GM19467 (cell line): ENCODE data around the gene MCM6.
A peak's percentile ranks its signal among the peaks of the same experiment; 100 is the strongest.
"Not testable (repeated sequence)": the region's sequence is repeated elsewhere in the genome, so short reads cannot be mapped to it uniquely, and the experiment has no call there.

Source experiments
- ATAC-seq: cut with Tn5 transposase; IDR thresholded peaks from one replicate; pipeline ENCODE4 v1.9.1; 2021; ENCODE audit warnings: mild to moderate bottlenecking, moderate library complexity; ENCODE audit not compliant: unreplicated experiment

MCM6 gene

DNA sequence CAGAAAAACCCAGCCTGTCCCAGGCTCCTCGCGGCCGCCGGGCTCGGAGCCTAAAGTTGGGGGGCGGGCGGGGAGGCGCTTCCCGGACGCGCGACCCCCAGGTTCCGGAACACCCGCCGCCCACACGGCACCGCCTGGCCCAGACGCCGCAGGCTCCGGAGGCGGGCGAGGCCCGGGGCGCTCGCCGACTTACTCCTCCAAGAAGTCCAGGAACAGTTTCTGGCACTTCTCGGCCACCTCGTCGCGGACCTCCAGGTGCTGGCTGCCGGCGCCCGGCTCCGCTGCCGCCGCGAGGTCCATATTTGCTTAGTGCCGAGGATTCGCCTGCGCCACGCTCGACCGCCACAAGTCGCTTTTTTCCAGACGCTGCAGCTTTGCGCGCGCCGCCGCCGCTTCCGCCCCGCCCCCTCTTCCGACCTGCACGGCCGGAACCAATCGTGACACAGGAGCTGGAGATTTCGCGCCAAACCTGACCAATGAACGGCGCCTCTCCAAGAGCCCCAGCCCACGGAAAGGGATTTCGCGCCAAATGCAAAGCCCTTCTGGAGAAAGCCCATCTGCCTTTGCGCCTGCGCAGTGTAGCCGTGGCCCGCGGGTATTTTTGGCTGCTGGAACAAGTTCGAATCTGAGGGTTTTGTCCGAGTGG is at the start of gene MCM6:
Gene MCM6, minus strand, starts transcription at position 378 of the 646 bp plus-strand sequence. Its CDS starts 78 bp downstream, at position 300.
- ATAC-seq: peak; percentile 85

GRCh38 chr2:135925571-135925970 is 49.3 kb upstream of the MCM6 start:
- ATAC-seq: no peak

- no peak for ATAC-seq
Observed at GRCh38 chr2:135916207-135916606, 40.0 kb upstream of the MCM6 start.

GRCh38 chr2:135914485-135914884 is 38.2 kb upstream of the MCM6 start:
- no peak for ATAC-seq

- ATAC-seq: no peak
Observed at GRCh38 chr2:135913727-135914365, 37.6 kb upstream of the MCM6 start.

GRCh38 chr2:135909976-135910375 is 33.7 kb upstream of the MCM6 start:
- ATAC-seq: no peak

GRCh38 chr2:135905679-135906078 is 29.4 kb upstream of the MCM6 start:
- no peak for ATAC-seq

- no peak for ATAC-seq
Observed at GRCh38 chr2:135904341-135904989, 28.2 kb upstream of the MCM6 start.

GRCh38 chr2:135903650-135904049 is 27.4 kb upstream of the MCM6 start:
- no peak for ATAC-seq

GRCh38 chr2:135899567-135899966 is 23.3 kb upstream of the MCM6 start:
- no peak for ATAC-seq

DNA sequence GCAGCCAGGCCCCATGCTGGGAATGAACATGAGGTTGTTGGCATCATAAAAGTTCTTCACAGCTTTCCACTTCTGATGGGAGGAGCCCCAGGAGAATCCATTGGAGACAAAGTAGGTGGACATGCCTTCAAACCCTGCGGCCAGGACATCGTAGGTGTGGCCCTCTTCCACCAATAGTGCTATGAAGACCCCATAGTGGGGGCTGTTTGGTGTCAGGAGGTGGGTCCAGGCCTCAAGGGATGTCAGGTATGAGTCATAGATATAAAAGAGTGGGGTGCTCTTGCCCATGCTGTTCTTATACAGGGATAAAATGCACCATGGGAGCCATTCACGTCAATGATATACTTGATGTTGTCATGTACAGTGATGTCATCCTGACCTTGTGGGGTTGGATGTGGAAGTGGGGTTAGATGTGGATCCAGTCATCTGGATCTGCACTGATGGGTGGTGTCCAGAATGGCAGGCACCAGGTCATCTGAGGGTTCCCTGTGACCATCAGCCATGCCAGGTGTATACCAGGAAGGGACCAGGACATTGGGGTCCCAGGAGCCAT is 22.1 kb upstream of the MCM6 start:
- ATAC-seq: no peak

GRCh38 chr2:135894930-135895329 is 18.7 kb upstream of the MCM6 start:
- no peak for ATAC-seq

- no peak for ATAC-seq
Observed at GRCh38 chr2:135893374-135893794, 17.1 kb upstream of the MCM6 start.

- ATAC-seq: no peak
Observed at GRCh38 chr2:135890835-135891234, 14.6 kb upstream of the MCM6 start.

- no peak for ATAC-seq
Observed at GRCh38 chr2:135890149-135890548, 13.9 kb upstream of the MCM6 start.

- not testable (repeated sequence) for ATAC-seq
Observed at GRCh38 chr2:135888587-135888986, 12.3 kb upstream of the MCM6 start.

DNA sequence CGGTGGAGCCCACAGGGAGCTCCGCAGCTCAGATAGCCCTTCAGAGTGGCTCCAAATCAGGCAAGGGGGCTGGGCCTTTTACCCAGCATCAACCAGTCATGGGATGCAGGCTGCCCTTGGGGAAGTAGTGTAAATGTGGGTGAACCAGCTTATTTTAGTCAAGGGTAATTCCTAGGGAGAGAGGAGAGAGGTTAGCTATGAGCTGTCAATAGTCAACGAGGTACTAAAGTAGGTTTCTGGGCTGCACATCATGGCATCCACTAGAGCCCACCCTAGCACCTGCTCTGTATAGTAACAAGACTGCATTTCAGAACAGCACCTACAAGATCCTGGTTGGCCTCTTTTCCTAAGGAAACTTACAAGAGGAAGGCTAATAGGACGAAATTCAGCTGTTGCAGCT is 9.5 kb upstream of the MCM6 start:
- no peak for ATAC-seq

DNA sequence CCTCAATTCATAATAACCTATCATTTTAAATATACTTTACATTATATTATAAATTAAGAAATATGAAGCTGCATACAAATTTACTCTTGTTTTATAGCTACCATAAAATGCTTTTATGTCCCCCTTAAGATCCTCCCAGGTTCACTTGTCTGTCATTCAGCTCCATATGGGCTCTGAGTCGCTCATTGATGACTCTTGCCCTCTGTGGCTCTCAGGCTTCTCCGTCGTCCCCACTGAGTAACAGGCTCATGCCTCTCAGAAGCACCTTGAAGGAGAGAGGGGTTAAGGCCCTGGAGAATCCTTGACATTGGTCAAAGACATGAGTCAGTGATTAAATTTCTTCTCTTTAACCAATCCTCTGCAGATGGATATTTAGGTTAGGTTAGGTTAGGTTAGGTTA is 6.2 kb upstream of the MCM6 start:
- no peak for ATAC-seq

GRCh38 chr2:135876770-135877169 is 527 bp upstream of the MCM6 start:
- not testable (repeated sequence) for ATAC-seq

DNA sequence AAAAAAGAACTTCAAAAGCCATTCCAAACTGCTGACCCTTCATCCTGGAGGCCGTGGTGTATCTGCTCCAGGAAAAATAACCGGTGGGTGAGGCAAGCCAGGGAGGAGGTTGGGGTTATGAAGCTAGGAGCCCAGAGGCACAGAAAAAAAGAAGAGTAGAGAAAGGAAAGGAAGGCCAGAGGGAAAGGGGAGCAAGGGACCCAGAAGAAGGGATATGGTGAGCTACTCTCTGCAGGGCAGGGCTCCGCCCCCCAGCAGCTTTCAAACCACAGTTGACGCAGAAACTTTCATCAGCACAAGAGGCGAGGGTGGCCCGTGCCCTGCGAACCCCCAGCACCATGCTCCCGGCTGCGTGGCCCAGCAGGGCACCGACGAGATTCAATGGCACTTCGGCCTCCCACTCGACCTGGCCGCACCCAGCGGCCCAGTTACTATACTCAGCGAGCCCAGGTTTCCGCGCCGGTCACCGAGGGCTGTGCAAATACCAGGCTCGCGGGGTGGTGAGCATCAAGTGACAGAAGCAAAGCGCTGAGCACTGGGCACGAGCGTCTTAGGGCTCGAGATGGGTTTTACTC is 665 bp downstream of the MCM6 start:
- peak; percentile 57 for ATAC-seq

DNA sequence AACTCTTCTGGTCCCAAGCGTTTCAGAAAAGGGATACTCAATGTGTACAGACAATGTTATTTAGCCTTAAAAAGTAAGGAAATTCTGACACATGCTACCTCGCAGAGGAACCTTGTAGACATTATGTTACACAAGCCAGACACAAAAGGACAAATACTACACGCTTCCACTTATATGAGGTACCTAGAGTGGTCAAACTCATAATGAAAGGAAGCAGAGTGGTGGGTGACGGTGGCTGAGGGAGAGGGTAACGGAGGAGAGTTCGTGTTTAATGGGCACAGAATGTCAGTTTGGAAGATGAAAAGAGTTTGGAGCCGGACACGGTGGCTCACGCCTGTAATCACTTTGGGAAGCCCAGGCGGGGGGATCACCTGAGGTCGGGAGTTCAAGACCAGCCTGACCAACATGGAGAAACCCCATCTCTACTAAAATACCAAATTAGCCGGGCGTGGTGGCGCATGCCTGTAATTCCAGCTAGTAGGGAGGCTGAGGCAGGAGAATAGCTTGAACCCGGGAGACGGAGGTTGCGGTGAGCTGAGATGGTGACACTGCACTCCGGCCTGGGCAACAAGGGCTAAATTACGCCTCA is 1.4 kb downstream of the MCM6 start:
- ATAC-seq: no peak
